HG02840 (cell line): Measurements from ENCODE around the gene SULT2B1.

ENCODE experiments used
- ATAC-seq: cut with Tn5 transposase; IDR thresholded peaks from one replicate; pipeline ENCODE4 v1.9.1; 2021; ENCODE audit warnings: mild to moderate bottlenecking, moderate library complexity, moderate number of reproducible peaks; ENCODE audit not compliant: unreplicated experiment, low FRiP score

Gene SULT2B1

GRCh38 chr19:48646001-48646721 is 94.2 kb downstream of the SULT2B1 start, which contains the start of gene CA11:
CA11 (minus strand) TSS chr19:48646187; CDS start chr19:48645632, 555 bp downstream.
- ATAC-seq, result no peak

- ATAC-seq, result no peak
Measured at GRCh38 chr19:48646722-48647216, 94.8 kb downstream of the SULT2B1 start.

GRCh38 chr19:48648134-48648533 is 96.2 kb downstream of the SULT2B1 start:
- ATAC-seq, result no peak
